GM12878 (cell line): Measurements from ENCODE around the gene GPAT3. TPM values are rescaled to one million over a fixed set of nuclear protein-coding genes. Genes with fewer than 3 reads are reported as not detected.

Experiments
- ATAC-seq: fragments of 200-7000 bp; cut with Tn5 transposase; 3 replicates; pipeline ENCODE4 v1.9.1; 2020; ENCODE audit warnings: mild to moderate bottlenecking, moderate library complexity
- BruUV-seq: library from RNA; stranded (reverse); fragments of 400-500 nt; replicated peaks from 2 replicates; lab custom pipeline; 2021; lab: Mats Ljungman, UMichigan
- CTCF ChIA-PET: fragments of 300-600 bp; sonication (Branson Sonifier 250); formaldehyde crosslinking; extraction: SDS; loops from one replicate; lab custom pipeline; 2021; ENCODE audit warnings: inconsistent platforms; lab: Yijun Ruan, JAX
- POLR2A ChIA-PET: fragments of 350-600 bp; formaldehyde crosslinking; extraction: SDS; loops from one replicate; lab custom pipeline; 2021; ENCODE audit warnings: inconsistent platforms; lab: Charles Lee
- RAD21 ChIA-PET: fragments of 300-600 bp; sonication (Branson Sonifier 250); formaldehyde crosslinking; loops from one replicate; lab custom pipeline; 2023; ENCODE audit warnings: antibody characterized with exemption; ENCODE audit not compliant: unreplicated experiment; lab: Charles Lee
- SMC1A ChIA-PET: fragments of 300-600 bp; sonication (Branson Sonifier 250); formaldehyde crosslinking; loops from one replicate; lab custom pipeline; 2023; ENCODE audit not compliant: unreplicated experiment, uncharacterized antibody; lab: Charles Lee
- DNase-seq: peaks from one replicate; pipeline ENCODE4 v3.0.0-alpha.2; 2011; ENCODE audit warnings: low read depth, low spot score
- FAIRE-seq: peaks from 3 replicates; lab custom pipeline; 2011; peaks lifted over from hg19 to GRCh38; lab: Jason Lieb, UNC
- H2AFZ ChIP-seq: 2 replicates; pipeline ENCODE4 v1.6.0; 2011; ENCODE audit warnings: low read depth, low read length, control low read depth; ENCODE audit not compliant: control insufficient read depth
- H3K27ac ChIP-seq: 2 replicates; pipeline ENCODE4 v1.5.1; 2011; ENCODE audit warnings: control low read depth; ENCODE audit not compliant: control insufficient read depth, insufficient read depth
- H3K27me3 ChIP-seq, 2 experiments: replicated peaks in 1 of 2; 2 replicates each; pipeline versions ENCODE4 v1.6.0 to v1.6.1; 2011; ENCODE audit warnings: low read length in 1 of 2; ENCODE audit not compliant: control insufficient read depth in 2 of 2, insufficient read depth in 2 of 2
- H3K36me3 ChIP-seq, 2 experiments: 2 replicates each; pipeline ENCODE4 v1.5.1; 2011; ENCODE audit warnings: low read length in 1 of 2; ENCODE audit not compliant: control insufficient read depth in 2 of 2, insufficient read depth in 2 of 2
- H3K4me1 ChIP-seq: 2 replicates; pipeline ENCODE4 v1.6.1; 2011; ENCODE audit warnings: mild to moderate bottlenecking, low read length, moderate library complexity, mixed read lengths; ENCODE audit not compliant: control insufficient read depth, insufficient read depth
- H3K4me2 ChIP-seq: 2 replicates; pipeline ENCODE4 v1.6.0; 2011; ENCODE audit warnings: control low read depth; ENCODE audit not compliant: control insufficient read depth, insufficient read depth
- H3K4me3 ChIP-seq: fragments of 200-600 bp; sonication (generic); 2 replicates; pipeline ENCODE4 v1.5.1; 2016
- H3K79me2 ChIP-seq: 2 replicates; pipeline ENCODE4 v1.6.0; 2011; ENCODE audit warnings: low read length; ENCODE audit not compliant: control insufficient read depth, insufficient read depth
- H3K9ac ChIP-seq: 2 replicates; pipeline ENCODE4 v1.8.0; 2011; ENCODE audit warnings: low read length, control low read depth, mixed read lengths; ENCODE audit not compliant: control insufficient read depth, insufficient read depth
- H3K9me3 ChIP-seq: replicated peaks from 3 replicates; pipeline ENCODE4 v1.5.1; 2011; ENCODE audit warnings: mild to moderate bottlenecking, low read length; ENCODE audit not compliant: control insufficient read depth, insufficient read depth
- H4K20me1 ChIP-seq: 2 replicates; pipeline ENCODE4 v1.6.0; 2011; ENCODE audit not compliant: control insufficient read depth, insufficient read depth
- CEBPB ChIP-seq, 2 experiments: fragments of 150-350 bp in 1 of 2; IDR thresholded peaks; 2 replicates each; pipeline ENCODE4 v1.6.1; 2012 to 2014; ENCODE audit warnings: low read depth in 2 of 2, low read length in 2 of 2, borderline replicate concordance in 1 of 2, inconsistent platforms in 1 of 2
- ETV6 ChIP-seq, 2 experiments: fragments of 450-650 bp in 1 of 2; IDR thresholded peaks in 1 of 2; conservative IDR thresholded peaks in 1 of 2; 2 replicates each; pipeline ENCODE4 v1.6.1; 2014; ENCODE audit warnings: antibody characterized with exemption in 1 of 2, borderline replicate concordance in 1 of 2, low read depth in 1 of 2, mild to moderate bottlenecking in 1 of 2, moderate library complexity in 1 of 2
- MEF2A ChIP-seq: IDR thresholded peaks from 2 replicates; pipeline ENCODE4 v1.6.1; 2011; ENCODE audit warnings: low read depth, mild to moderate bottlenecking, low read length, moderate library complexity; ENCODE audit not compliant: insufficient read depth
- NBN ChIP-seq: fragments of 450-650 bp; IDR thresholded peaks from 2 replicates; pipeline ENCODE4 v1.6.1; 2016
- POLR2AphosphoS5 ChIP-seq: IDR thresholded peaks from 2 replicates; pipeline ENCODE4 v1.6.1; 2011; ENCODE audit warnings: mild to moderate bottlenecking, low read length, inconsistent platforms
- SMAD1 ChIP-seq: fragments of 450-650 bp; IDR thresholded peaks from 2 replicates; pipeline ENCODE4 v1.6.1; 2018; ENCODE audit warnings: mild to moderate bottlenecking, low read depth; ENCODE audit not compliant: partially characterized antibody
- ZBED1 ChIP-seq: IDR thresholded peaks from 2 replicates; pipeline ENCODE4 v1.6.1; 2016; ENCODE audit warnings: borderline replicate concordance
- ZNF217 ChIP-seq: fragments of 450-650 bp; IDR thresholded peaks from 2 replicates; pipeline ENCODE4 v1.6.1; 2017; ENCODE audit warnings: antibody characterized with exemption, mild to moderate bottlenecking
- ZNF592 ChIP-seq: fragments of 450-650 bp; IDR thresholded peaks from 2 replicates; pipeline ENCODE4 v1.6.1; 2017; ENCODE audit warnings: mild to moderate bottlenecking, moderate library complexity
- ZNF687 ChIP-seq: fragments of 450-650 bp; IDR thresholded peaks from 2 replicates; pipeline ENCODE4 v1.6.1; 2017; ENCODE audit warnings: mild to moderate bottlenecking, moderate library complexity
- WGBS: methylation state at CpG from one replicate; pipeline ENCODE4 v1.1.6; 2016; ENCODE audit warnings: low lambda C conversion rate; ENCODE audit not compliant: insufficient replicate concordance, insufficient coverage; ENCODE audit errors: missing lambda C conversion rate; 5-methylcytosine and 5-hydroxymethylcytosine counted together
- in situ Hi-C: fragments of 300-500 bp; cut with MboI; formaldehyde crosslinking; loops from 9 replicates; pipeline ENCODE4 v1.14.3; 2018; ENCODE audit warnings: mixed read lengths
- intact Hi-C: fragments of 100-400 bp; cut with micrococcal nuclease; formaldehyde crosslinking; loops from one replicate; pipeline ENCODE4 v1.14.2; 2022; ENCODE audit not compliant: unreplicated experiment
- polyA plus RNA-seq, 11 experiments: library from polyadenylated mRNA; depleted of rRNA in 4 of 11; unstranded in 6 of 11; stranded (reverse) in 5 of 11; fragments of >200 nt; fragmentation: Nextera tagmentation in 4 of 11; fragmentation: Illumina TruSeq in 1 of 11; extraction: Ambion mirVana in 4 of 11; extraction: Trizol in 1 of 11; gene quantifications; 1 replicate in 1 of 11; 2 replicates in 10 of 11; pipeline versions ENCODE4 v1.2.1 to v1.2.3, GENCODE V29; 2011 to 2016; ENCODE audit warnings: inconsistent platforms in 2 of 11, missing spikeins in 2 of 11, low read depth in 1 of 11
- total RNA-seq, 4 experiments: library from RNA; depleted of rRNA in 3 of 4; stranded (reverse); fragments of >200 nt in 3 of 4; fragmentation: Illumina TruSeq in 1 of 4; extraction: Trizol in 1 of 4; gene quantifications; 2 replicates each; pipeline versions ENCODE4 v1.2.1 to v1.2.3, GENCODE V29; 2013 to 2021

GPAT3 gene
- total and polyA plus RNA-seq, 10 of the 15 experiments (the other 5 are each of a cell fraction or from before 2014, with no cell fraction given), result 0.26 to 1.1 (median 0.52) TPM

GRCh38 chr4:83552924-83553323 lies 17.0 kb downstream of the GPAT3 start (continued):
- peak; percentile 90 for TF ChIP-seq ZNF687
- TF ChIP-seq POLR2AphosphoS5, result no peak
- TF ChIP-seq, all 136 proteins: peak for 3

GRCh38 chr4:83556006-83556707 lies 20.2 kb downstream of the GPAT3 start:
- BruUV-seq, result no TSS peak
- Histone ChIP-seq H3K27me3 (no peaks in the 10 kb centered on the region), H3K4me1 (peaks cover 6% of the 10 kb centered on the region; the same call in 1 of the 2 replicates), H4K20me1 (no peaks in the 10 kb centered on the region), H3K27ac (no peak overlapping the region), H3K4me2 (no peak overlapping the region), H3K9me3 (no peaks in the 10 kb centered on the region), H2AFZ (no peak overlapping the region), H3K9ac (no peak overlapping the region), H3K79me2 (no peaks in the 10 kb centered on the region), H3K36me3 (no peaks in the 10 kb centered on the region), H3K4me3 (no peak overlapping the region)
- RAD21 ChIA-PET, result no interaction called here
- DNase-seq (no peak), FAIRE-seq (no peak), ATAC-seq (no peak)
- WGBS, result 50% methylated on average over 3 of the region's 3 CpGs
- POLR2A ChIA-PET, result interaction anchor here (0.8 kb wide), 1 partner anchor 14 kb away, joined by 4 read pairs; no protein-coding TSS in a partner anchor
- CTCF ChIA-PET, result interaction anchor here (1.6 to 2.5 kb wide), 3 partner anchors 14 to 26 kb away, joined by 3 to 8 read pairs (median 3); no protein-coding TSS in a partner anchor
- SMC1A ChIA-PET, result interaction anchor here (1.4 kb wide), 1 partner anchor 46 kb away, joined by 3 read pairs; no protein-coding TSS in a partner anchor
- intact Hi-C loops, result no loop called here
- in situ Hi-C loops, result no loop called here
- TF ChIP-seq CEBPB (IDR thresholded peaks at IDR 0.05; ENCODE audit: borderline replicate concordance in 1 of 2, low read depth in 2 of 2, low read length in 2 of 2), result no peak
- TF ChIP-seq ZBED1, result no peak
- no peak for TF ChIP-seq NBN
- TF ChIP-seq ETV6 (conservative IDR thresholded peaks at IDR 0.05 in 1 of 2, IDR thresholded peaks at IDR 0.05 in 1 of 2; ENCODE audit: borderline replicate concordance in 1 of 2, low read depth in 1 of 2), result no peak
- TF ChIP-seq SMAD1, result no peak
- no peak for TF ChIP-seq MEF2A
- TF ChIP-seq ZNF217, result no peak
- TF ChIP-seq ZNF592, result no peak
- TF ChIP-seq POLR2AphosphoS5, result no peak
